Right atrium auricular region (tissue), 2 donors: ENCODE results near the gene DEFB129. TPM values are rescaled to one million over a fixed set of nuclear protein-coding genes. Genes with fewer than 3 reads are reported as not detected.
A peak's percentile ranks its signal among the peaks of the same experiment; 100 is the strongest.

ENCODE experiments used
- DNase-seq: peaks from one replicate; pipeline ENCODE4 v3.0.0-alpha.2; 2019; ENCODE audit warnings: low spot score
- H3K27ac ChIP-seq, 2 donors: fragments of 200-600 bp; sonication (generic); 1 replicate in 1 of 2; 2 replicates in 1 of 2; pipeline ENCODE4 v1.5.1; 2016 to 2019
- H3K27me3 ChIP-seq, 2 donors: fragments of 200-600 bp; sonication (generic); one replicate each; pipeline versions ENCODE4 v1.5.1 to v1.6.0; 2017 to 2019
- H3K36me3 ChIP-seq: fragments of 200-600 bp; sonication (generic); one replicate; pipeline ENCODE4 v1.5.1; 2016
- H3K4me1 ChIP-seq, 2 donors: fragments of 200-600 bp; sonication (generic); one replicate each; pipeline versions ENCODE4 v1.5.1 to v1.6.0; 2017 to 2019
- H3K4me3 ChIP-seq, 2 donors: fragments of 200-600 bp; sonication (generic); 1 replicate in 1 of 2; 2 replicates in 1 of 2; pipeline ENCODE4 v1.5.1; 2017 to 2019; ENCODE audit warnings: mild to moderate bottlenecking in 1 of 2, moderate library complexity in 1 of 2
- H3K9me3 ChIP-seq, 2 donors: fragments of 200-600 bp; sonication (generic); one replicate each; pipeline ENCODE4 v1.5.1; 2019
- total RNA-seq, 2 donors: library from RNA; depleted of rRNA; stranded (reverse); fragments of >200 nt; gene quantifications; one replicate each; pipeline ENCODE4 v1.1.0, GENCODE V29; 2016
- TF ChIP-seq, protein P1 (sequence below), 2 donors: fragments of 200-600 bp; sonication (generic); IDR thresholded peaks; one replicate each; pipeline ENCODE4 v1.5.1; 2019; ENCODE audit warnings: antibody characterized with exemption in 2 of 2

Gene DEFB129
- total RNA-seq, 2 donors from 2014 or later = not detected

DNA sequence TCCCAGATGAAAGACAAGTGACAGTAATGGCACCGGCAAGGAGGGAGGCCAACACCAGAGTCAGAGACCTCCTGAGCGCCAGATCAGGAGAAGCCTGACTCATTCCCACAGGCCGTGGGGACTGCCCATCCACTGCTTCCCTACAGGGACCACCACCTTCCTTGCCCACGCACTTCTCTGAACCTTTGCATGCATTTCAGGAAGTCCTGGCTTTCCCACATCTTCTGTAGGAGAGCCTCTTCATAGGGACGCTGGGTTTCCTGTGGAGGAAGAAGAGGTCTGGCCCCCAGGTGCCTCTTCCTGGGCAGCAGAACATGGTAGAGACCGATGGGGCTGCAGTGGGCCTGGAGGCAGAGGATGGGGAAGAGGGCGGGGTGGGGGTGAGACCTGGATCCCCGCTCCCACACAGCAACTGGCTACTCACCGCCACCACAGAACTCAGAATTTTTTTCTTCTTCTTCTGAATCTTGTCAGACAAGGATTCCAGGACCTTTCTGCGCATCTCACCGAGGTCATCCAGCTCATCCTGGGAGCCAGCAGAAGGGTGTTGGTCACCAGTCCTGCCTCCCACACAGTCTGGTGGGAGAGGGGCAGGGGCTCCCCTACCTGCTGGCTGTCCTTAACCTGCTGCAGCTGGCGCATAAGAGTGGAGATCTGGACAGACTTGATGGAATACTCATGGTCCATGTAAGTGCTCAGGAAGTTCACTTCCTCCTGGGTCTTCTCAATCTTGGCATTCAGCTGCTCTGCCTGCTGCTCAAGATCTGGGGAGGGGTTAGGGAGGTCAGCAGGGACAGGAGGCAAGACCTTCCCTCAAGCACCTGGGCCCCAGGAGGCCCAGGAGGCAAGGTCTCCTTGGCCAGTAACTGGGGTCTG is 49.8 kb downstream of the DEFB129 start:
- Histone ChIP-seq H3K36me3 (peaks cover 6% of the 10 kb centered on the region), H3K27ac (no peak overlapping the region), H3K4me1 (no peaks in the 10 kb centered on the region), H3K9me3 (no peaks in the 10 kb centered on the region), H3K27me3 (no peaks in the 10 kb centered on the region), H3K4me3 (no peak overlapping the region)
- TF ChIP-seq, protein P1, sequence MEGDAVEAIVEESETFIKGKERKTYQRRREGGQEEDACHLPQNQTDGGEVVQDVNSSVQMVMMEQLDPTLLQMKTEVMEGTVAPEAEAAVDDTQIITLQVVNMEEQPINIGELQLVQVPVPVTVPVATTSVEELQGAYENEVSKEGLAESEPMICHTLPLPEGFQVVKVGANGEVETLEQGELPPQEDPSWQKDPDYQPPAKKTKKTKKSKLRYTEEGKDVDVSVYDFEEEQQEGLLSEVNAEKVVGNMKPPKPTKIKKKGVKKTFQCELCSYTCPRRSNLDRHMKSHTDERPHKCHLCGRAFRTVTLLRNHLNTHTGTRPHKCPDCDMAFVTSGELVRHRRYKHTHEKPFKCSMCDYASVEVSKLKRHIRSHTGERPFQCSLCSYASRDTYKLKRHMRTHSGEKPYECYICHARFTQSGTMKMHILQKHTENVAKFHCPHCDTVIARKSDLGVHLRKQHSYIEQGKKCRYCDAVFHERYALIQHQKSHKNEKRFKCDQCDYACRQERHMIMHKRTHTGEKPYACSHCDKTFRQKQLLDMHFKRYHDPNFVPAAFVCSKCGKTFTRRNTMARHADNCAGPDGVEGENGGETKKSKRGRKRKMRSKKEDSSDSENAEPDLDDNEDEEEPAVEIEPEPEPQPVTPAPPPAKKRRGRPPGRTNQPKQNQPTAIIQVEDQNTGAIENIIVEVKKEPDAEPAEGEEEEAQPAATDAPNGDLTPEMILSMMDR (IDR thresholded peaks at IDR 0.05) = no peak
- DNase-seq = peak; percentile 30

GRCh38 chr20:277496-277781 is 50.4 kb downstream of the DEFB129 start:
- DNase-seq = no peak
- TF ChIP-seq, protein P1 (IDR thresholded peaks at IDR 0.05) = no peak
- Histone ChIP-seq H3K27ac (no peak overlapping the region), H3K9me3 (no peaks in the 10 kb centered on the region), H3K36me3 (peaks cover 6% of the 10 kb centered on the region), H3K4me1 (no peaks in the 10 kb centered on the region), H3K27me3 (no peaks in the 10 kb centered on the region), H3K4me3 (no peak overlapping the region)

DNA sequence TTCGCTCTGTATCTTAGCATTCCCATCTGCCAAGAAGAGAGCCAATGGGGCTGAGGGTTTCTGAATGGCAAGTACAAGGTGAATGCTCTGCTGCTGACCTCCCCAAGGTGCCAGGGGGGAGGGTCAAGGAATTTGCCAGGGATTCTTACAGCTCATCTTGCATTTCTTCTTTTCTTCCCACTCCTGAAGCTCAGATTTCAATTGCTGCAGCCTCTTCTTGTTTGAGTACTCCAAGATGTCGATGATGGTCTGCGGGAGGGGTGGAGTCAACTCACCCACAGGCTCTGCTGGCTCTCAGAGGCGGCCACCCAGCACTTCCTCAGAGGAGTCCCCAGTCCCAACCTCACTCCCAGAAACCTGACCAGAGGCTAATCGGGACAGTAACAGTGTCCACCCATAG is 51.1 kb downstream of the DEFB129 start:
- H3K27me3 ChIP-seq = no peaks in the 10 kb centered on the region
- H3K27ac ChIP-seq = no peak overlapping the region
- H3K36me3 ChIP-seq = peaks cover 6% of the 10 kb centered on the region
- no peaks in the 10 kb centered on the region for H3K4me1 ChIP-seq
- H3K9me3 ChIP-seq = no peaks in the 10 kb centered on the region
- no peak for DNase-seq
- H3K4me3 ChIP-seq = no peak overlapping the region
- TF ChIP-seq, protein P1 (IDR thresholded peaks at IDR 0.05) = no peak

- TF ChIP-seq, protein P1 (IDR thresholded peaks at IDR 0.05) = no peak
- DNase-seq = no peak
- no peak overlapping the region for H3K27ac ChIP-seq
- peaks cover 6% of the 10 kb centered on the region for H3K36me3 ChIP-seq
- no peak overlapping the region for H3K4me3 ChIP-seq
- no peaks in the 10 kb centered on the region for H3K27me3 ChIP-seq
- no peaks in the 10 kb centered on the region for H3K4me1 ChIP-seq
- no peaks in the 10 kb centered on the region for H3K9me3 ChIP-seq
These were observed 51.8 kb downstream of the DEFB129 start for GRCh38 chr20:278607-279571.

Other genes with a start within 250 kb of the DEFB129 start
- gene DEFB125, start 139.6 kb upstream of the DEFB129 start, total RNA-seq = not detected
- not detected for gene DEFB126, start 84.7 kb upstream of the DEFB129 start, total RNA-seq
- gene DEFB127, start 69.8 kb upstream of the DEFB129 start, total RNA-seq = not detected
- not detected for gene DEFB128, start 37.5 kb upstream of the DEFB129 start, total RNA-seq
- gene DEFB132, start 30.5 kb downstream of the DEFB129 start, total RNA-seq = not detected
- gene C20orf96, start 63.5 kb downstream of the DEFB129 start, total RNA-seq = 1 to 10 TPM; 2.4 to 3.4 TPM
- gene ZCCHC3, start 70.3 kb downstream of the DEFB129 start, total RNA-seq = 10 to 100 TPM; 10.2 to 14.4 TPM
- gene SOX12, start 98.3 kb downstream of the DEFB129 start, total RNA-seq = 1 to 10 TPM; 5.3 TPM
- 10 to 100 TPM; 30.6 to 30.7 TPM for gene NRSN2, start 119.9 kb downstream of the DEFB129 start, total RNA-seq
- gene TRIB3, start 153.5 kb downstream of the DEFB129 start, total RNA-seq = 1 to 10 TPM in 1 of 2 donors, under 1 TPM in 1; 0.33 to 4.2 TPM
- gene RBCK1, start 181.0 kb downstream of the DEFB129 start, total RNA-seq = 10 to 100 TPM; 43.6 to 48.8 TPM
- gene TBC1D20, start 235.3 kb downstream of the DEFB129 start, total RNA-seq = 10 to 100 TPM; 24.3 to 27.0 TPM